GM10266 (cell line): ENCODE measurements around the gene CHD5.

Source experiments
- DNase-seq: peaks from one replicate; pipeline ENCODE4 v3.0.0; 2012; ENCODE audit errors: extremely low spot score
- TF ChIP-seq, protein P1 (sequence below): IDR thresholded peaks from 2 replicates; pipeline ENCODE4 v1.5.1; 2012; ENCODE audit warnings: mild to moderate bottlenecking, low read depth; ENCODE audit not compliant: control insufficient read depth, insufficient read depth; ENCODE audit errors: missing control alignments

Gene CHD5

DNA sequence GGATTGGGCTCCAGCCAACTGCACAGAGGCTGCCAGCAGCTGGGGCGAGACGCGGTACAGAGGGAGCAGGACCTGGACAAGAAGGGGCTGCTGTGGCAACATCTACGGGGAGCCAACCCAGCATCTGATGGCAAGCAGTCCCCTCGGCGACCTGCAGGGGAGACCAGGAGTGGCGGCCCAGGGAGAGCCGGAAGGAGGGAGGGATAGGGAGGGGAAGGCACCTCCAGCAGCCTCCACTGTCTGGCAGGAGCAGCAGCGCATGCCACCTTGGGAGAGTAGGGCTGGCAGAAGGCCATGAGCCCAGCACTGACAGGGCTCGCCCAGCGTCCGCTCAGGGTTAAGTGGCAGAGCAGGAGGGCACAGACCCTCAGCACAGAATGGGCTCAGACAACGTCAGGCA lies 17.3 kb downstream of the CHD5 start:
- DNase-seq = no peak
- TF ChIP-seq, protein P1, sequence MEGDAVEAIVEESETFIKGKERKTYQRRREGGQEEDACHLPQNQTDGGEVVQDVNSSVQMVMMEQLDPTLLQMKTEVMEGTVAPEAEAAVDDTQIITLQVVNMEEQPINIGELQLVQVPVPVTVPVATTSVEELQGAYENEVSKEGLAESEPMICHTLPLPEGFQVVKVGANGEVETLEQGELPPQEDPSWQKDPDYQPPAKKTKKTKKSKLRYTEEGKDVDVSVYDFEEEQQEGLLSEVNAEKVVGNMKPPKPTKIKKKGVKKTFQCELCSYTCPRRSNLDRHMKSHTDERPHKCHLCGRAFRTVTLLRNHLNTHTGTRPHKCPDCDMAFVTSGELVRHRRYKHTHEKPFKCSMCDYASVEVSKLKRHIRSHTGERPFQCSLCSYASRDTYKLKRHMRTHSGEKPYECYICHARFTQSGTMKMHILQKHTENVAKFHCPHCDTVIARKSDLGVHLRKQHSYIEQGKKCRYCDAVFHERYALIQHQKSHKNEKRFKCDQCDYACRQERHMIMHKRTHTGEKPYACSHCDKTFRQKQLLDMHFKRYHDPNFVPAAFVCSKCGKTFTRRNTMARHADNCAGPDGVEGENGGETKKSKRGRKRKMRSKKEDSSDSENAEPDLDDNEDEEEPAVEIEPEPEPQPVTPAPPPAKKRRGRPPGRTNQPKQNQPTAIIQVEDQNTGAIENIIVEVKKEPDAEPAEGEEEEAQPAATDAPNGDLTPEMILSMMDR = no peak

DNA sequence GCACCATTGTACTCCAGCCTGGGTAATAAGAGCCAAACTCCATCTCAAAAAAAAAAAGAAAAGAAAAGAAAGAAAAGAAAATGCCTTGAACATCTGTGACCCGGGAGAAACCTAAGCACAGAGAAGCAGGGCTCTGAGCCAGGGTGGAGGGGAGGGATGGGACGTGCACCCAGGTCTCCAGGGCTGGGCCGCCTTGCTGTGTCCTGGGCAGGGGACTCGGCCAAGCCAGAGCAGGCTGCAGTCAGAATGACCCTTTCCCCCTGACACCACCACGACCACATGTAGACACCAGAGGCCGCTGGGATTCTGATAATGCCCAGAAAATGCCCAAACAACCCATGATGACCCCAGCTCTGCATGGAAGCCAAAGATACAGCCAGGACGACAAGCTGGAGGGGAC lies 17.8 kb downstream of the CHD5 start:
- TF ChIP-seq, protein P1 = no peak
- no peak for DNase-seq

DNA sequence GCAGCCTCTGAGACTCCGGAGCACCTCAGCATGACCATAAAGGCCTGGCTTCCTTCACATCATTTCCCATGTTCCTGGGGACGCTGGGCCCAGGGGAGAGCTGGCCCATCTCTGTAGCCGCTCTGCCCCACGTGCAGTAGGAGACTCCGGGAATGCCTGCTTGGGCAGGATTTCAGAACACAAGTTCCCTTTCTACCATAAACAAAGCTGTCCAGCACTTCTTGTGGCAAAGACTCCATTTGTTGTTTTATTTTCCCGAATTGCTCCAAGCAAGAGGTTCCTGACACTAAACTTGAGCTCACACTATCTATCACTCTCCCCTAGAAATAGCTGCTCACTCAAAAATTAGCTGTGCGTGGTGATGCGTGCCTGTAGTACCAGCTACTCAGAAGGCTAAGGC lies 21.9 kb downstream of the CHD5 start:
- no peak for DNase-seq
- TF ChIP-seq, protein P1 = no peak

DNA sequence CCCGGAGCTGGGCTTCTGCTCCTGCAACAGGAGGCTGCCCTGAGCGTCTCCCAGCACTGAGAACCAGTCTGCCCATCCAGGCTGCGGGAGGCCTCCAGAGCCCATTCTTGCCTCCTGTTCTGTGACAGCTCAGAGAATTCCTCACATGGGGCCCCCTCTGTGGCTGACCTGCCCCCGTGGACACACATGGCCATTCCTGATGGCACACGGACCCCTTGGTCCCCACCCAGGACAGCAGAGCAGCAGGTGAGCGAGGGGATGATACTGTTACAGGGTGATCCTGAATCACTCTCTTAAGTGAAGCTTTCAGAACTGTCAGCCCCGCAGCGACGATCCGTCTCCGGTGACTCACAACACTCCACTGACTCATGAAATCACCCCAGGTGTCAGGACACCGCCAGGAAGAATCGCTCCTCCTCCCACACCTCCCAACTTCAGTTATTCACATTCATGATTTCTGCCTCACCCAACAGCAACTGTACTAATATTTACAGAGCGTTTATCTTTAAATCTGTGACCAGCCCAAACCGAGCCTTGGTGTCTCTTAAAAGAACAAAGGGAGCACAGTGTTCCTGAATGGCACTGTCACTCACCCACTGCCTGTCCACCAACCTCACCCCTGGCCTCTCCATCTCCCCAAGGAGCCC lies 22.5 kb downstream of the CHD5 start:
- DNase-seq = no peak
- TF ChIP-seq, protein P1 = no peak

DNA sequence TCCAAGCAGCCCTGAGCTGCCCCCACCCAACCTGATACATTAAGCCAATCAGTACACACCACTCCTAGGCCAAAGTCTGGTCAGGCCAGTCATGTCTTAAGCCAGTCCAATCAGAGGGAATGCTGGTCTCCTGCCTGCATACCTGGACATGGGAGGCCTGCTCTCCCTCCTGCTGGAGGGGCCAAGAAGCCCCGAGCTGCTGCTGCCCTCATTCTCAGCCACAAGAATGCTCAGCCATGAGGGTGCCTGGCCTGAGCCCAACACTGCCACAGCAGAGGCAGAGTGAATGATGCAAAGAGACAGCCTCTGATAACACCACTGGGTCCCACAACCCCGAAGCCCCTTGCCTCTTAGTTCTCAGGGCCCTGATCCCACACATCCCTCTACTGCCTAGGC lies 23.0 kb downstream of the CHD5 start:
- TF ChIP-seq, protein P1 = no peak

DNA sequence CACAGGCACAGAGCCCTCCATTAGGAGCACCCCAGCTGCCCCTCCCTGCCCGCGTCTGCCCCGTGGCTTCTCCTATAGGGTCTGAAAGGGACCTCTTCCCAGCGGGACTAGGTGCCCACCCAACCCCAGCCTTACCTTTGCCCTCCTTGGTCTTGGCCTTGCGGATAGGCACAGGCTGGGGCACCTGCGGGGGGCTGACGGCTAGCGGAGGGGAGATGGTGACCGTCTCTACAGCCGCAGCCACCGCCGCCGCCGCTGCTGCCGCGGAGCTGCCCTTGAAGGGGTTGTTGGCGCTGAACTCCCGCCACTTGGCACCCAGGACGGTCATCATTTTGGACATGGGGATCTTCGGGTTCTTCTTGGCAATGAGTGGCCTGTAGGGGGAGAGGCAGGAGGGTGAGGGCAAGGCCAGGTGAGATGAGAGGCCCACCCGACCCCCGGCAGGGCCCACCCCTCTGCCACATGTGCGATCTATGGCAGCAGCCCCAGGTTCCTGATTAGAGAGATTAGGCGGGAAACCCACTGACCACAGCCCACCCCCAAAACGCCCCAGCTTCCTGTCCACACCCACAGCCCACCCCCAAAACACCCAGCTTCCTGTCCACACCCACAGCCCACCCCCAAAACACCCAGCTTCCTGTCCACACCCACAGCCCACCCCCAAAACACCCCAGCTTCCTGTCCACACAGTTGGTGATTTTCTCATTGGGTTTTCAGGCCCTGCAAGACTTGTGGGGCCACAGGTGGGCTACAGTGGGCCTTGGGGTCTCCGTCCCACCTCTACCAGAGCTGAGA lies 25.4 kb downstream of the CHD5 start:
- TF ChIP-seq, protein P1 = no peak
- no peak for DNase-seq

More for the DNA sequence above, 23.0 kb downstream of the CHD5 start:
- no peak for DNase-seq

DNA sequence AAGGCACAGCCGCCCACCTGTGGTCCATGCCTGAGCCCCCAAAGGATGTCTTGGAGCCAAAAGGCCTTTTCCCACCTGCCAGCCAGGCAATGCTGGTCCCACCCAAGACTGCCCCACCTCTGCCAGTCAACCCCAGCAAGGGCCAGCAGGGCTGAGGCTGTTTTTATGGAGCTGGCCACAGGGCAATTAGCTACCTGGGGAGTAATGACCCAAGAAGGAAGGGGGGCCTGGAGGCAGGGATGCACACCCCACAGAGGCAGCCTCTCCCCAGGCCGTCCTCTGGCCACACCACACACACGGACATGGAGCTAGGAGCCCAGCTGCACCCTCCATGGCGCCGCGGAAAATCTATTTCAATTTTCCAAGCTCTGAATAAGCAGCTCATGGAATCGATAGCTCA lies 27.2 kb downstream of the CHD5 start:
- TF ChIP-seq, protein P1 = no peak
- DNase-seq = no peak
